NCI-H2081 (cell line): ENCODE results near the gene BTBD1.
A peak's percentile ranks its signal among the peaks of the same experiment; 100 is the strongest.
"Not testable (repeated sequence)": the region's sequence is repeated elsewhere in the genome, so short reads cannot be mapped to it uniquely, and the experiment has no call there.

Source experiments
- DNase-seq, 2 experiments: peaks; one replicate each; lab custom pipeline; 2025; lab: John Stamatoyannopoulos, UW

The BTBD1 gene

GRCh38 chr15:83057696-83058376 lies 9.2 kb downstream of the BTBD1 start:
- no peak for DNase-seq

- no peak for DNase-seq
Observed at GRCh38 chr15:83057002-83057401, 10.1 kb downstream of the BTBD1 start.

DNA sequence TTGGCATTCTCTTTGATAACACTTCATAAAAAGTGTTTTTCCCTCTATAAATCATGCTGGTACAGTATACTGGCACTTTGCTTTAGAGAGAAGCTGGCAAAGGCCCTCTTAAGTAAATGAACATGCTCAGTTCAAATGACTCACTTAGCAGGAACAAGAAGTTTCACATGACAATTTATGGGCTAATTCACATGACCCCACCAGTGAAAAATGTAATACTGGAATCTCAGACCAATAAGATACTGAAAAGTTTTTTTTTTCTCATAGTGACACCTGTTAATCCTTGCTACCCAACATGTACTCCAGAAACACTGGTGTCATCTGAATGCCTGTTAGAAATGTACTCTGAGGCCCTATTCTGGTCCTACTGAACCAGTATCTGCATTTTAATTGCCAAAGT lies 13.9 kb downstream of the BTBD1 start:
- DNase-seq, result no peak

DNA sequence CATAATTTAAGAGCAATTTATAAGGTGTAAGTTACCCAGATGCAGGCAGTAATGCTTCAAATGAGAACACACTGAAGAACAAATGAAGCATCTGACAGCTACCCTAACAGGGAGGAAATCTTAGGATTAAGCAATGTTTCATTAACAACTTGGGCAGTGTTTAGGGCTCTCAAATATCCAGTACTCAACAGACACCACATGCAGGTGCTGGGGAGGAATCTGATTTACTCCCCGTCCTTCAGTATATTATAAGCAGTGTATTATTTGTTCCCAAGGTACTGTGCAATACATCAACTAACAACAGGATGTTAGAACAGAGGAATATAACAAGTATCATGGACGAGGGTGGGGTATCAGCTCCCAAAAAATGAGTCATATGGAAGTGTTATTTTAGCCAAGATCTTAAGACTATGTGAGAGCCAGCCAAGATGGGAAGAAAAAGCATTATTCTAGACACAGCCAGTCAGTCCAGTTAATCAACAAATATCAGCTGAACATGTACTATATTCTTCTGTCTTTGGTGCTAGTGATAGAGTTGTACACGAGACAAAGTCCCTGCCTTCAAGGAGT lies 20.4 kb downstream of the BTBD1 start:
- no peak for DNase-seq

DNA sequence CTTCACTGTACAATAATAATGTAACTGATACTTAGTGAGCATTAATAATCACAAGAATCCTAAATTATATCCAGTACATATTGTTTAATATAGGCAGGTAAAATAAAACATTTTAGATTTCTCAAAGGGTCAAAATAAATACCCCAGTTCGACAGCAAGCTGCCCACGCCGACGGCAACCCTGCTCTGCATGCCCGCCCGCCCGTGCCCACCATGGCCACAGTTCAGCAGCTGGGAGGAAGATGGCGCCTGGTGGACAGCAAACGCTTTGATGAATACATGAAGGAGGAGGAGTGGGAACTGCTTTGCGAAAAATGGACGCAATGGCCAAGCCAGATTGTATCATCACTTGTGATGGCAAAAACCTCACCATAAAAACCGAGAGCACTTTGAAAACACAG lies 22.9 kb downstream of the BTBD1 start:
- DNase-seq, result no peak

GRCh38 chr15:83039206-83039605 lies 27.8 kb downstream of the BTBD1 start:
- no peak for DNase-seq

GRCh38 chr15:83036253-83036652 lies 30.8 kb downstream of the BTBD1 start:
- DNase-seq, result no peak

- DNase-seq, result not testable (repeated sequence)
Observed at GRCh38 chr15:83031234-83031633, 35.8 kb downstream of the BTBD1 start.

GRCh38 chr15:83030021-83030420 lies 37.0 kb downstream of the BTBD1 start:
- DNase-seq, result no peak

GRCh38 chr15:83018436-83018835 lies 48.6 kb downstream of the BTBD1 start:
- no peak for DNase-seq

DNA sequence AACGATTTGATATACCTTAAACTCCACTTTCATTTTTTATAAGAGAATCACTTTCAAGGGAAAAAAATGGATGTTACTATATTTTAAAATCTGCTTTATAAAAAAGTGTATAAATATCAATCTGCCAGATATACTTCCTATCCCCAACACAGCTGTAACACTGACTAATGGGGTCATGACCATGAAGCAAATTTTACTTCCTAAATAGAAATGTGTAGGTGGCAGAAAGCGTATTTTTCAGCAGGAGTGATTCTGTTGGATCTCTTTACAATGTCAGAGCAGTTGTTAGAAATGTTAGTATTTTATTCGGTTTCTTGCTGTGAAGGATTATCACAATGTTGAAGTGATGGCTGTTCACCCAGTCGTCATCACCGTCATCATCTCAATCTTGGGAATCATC lies 50.1 kb downstream of the BTBD1 start:
- DNase-seq, result no peak

DNA sequence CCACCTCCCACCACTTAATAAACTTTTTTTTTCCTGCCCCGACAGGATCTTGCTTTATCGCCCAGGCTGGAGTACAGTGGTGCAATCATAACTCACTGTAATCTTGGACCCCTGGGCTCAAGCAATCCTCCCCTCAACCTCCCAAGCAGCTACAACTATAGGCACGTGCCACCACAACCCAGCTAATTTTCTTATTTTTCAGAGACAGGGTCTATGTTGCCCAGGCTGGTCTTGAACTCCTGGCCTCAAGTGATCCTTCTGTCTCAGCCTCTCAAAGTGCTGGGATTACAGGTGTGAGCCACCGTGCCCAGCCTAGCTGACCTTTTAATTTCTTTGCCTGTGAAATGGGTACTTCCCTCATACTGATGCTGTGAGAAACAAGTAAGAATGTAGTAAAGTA lies 51.7 kb downstream of the BTBD1 start:
- DNase-seq, result no peak

GRCh38 chr15:83014205-83014653 lies 52.8 kb downstream of the BTBD1 start:
- DNase-seq, result no peak

DNA sequence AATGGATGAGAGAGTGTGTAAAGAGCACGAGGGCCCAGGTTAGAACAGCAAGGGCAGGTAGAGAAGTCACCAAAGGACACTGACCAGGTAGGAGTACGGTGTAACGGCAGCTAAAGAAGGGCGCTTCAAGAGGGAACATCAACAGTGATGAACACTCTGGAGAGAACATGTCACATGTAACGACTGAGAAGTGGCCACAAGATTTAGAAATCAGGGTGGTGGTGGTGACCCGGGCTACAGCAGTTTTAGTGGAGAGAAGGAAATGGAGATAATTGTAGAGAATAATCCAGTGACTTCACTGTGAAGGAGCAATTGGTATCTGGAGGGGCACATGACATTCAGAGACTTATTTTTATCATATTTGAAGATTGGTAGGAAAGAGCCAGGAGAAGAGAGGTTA lies 54.4 kb downstream of the BTBD1 start:
- no peak for DNase-seq

DNA sequence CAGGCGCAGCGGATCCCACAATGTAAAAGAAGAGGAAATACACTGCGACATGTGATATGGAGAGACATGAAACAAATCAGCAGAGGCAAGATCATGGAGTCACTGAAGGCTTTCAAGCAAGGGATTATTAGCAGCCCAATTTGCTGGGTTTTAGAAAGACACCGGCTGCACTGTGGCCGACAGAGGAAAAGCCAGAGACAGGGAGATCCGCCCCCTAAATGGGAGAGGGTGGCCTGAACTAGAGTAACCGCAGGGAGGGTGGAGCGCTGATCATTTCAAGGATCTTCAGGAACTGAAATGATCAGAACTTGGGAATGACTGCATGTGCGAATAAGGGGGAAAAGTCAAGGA lies 55.0 kb downstream of the BTBD1 start:
- DNase-seq, result no peak

- peak; percentile 88 to 94 for DNase-seq
Observed at GRCh38 chr15:83011271-83012075, 55.6 kb downstream of the BTBD1 start, which contains the start of gene C15orf40. Gene C15orf40 (minus strand): TSS chr15:83011639. CDS start chr15:83011607, 32 bp downstream.

DNA sequence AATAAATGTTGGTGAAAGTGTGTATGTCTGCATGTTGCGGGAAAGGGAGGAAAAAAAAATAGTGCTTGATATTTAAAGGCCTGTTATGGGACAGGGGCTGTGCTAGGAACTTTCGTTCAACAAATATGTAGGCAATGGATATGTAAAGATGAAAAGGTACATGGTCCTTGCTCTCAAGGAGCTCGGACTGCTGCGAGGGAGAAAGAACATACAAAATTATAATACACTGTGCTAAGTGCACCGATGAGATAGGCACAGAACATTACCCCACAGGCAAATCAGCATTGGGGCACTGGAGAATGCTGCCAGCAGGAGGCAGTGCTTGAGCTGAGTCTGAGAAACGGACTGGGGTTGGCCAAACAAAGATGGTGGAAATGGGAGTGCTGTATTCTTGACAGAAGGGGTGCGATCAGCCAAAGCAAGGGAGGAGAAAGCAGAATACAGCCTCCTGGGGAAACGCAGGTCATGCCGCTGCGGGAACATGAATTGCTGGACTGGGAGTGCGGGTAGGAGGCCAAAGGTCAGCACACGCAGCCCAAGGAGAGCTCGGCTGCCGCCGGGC lies 56.3 kb downstream of the BTBD1 start:
- peak; percentile 71 to 77 for DNase-seq

DNA sequence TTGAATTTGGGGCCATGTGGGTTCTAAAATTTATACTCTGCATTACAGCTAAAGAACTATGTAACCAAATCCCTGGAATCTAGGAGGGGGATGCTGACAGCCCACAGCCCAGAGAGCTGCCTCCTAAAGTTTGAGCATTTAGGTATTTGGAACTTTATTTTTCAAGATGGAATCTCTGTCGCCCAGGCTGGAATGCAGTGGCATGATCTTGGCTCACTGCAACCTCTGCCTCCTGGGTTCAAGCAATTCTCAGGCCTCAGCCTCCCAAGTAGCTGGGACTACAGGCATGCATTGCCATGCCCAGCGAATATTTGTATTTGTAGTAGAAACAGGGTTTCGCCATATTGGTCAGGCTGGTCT lies 66.4 kb downstream of the BTBD1 start:
- not testable (repeated sequence) for DNase-seq

- DNase-seq, result peak; percentile 51 to 70
Observed at GRCh38 chr15:82999905-83000671, 67.0 kb downstream of the BTBD1 start.

DNA sequence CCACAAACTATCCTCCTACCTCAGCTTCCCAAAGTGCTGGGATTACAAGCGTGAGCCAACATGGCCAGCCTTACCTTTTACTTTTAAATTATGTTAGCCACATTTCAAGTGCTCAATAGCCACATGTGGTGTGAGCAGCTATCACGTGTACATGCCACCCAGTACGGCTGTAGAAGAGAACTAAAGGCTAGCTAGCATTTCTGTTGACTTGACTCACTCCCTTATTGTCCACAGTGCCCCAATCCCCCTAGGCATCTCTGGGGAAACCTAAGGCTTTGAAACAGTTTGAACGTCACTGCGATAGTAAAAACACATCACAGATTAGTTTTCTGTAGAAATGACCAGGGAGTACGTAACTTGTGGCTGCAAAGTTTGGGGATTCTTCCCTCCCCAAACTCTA lies 67.6 kb downstream of the BTBD1 start:
- no peak for DNase-seq

DNA sequence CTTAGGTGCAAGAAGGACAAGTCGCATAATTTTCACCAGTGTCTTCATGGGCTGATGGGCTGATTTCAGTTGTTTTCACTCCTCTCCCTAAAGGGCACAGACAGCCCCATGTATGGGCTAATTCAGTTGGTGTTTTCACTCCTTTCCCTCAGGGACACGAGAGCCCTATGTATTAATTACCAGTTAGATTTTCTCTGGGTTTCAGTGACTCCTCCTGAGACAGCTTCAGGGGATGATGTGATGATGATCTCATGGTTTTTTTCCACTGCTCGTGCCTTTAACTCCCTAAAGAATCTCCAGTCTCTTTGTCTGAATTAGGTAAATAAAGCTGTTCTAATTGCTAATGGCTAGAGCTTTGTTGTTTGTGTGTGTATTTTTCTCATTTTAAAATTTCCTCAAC lies 71.1 kb downstream of the BTBD1 start:
- DNase-seq, result no peak

GRCh38 chr15:82995076-82995475 lies 72.0 kb downstream of the BTBD1 start:
- DNase-seq, result no peak
